ENCODE data around the gene KIN. TPM values are rescaled to one million over a fixed set of nuclear protein-coding genes. Genes with fewer than 3 reads are reported as not detected.

The KIN gene
- polyA plus RNA-seq, 1 of the 3 experiments (the other 2 are of a cell fraction), result 3.2 TPM

DNA sequence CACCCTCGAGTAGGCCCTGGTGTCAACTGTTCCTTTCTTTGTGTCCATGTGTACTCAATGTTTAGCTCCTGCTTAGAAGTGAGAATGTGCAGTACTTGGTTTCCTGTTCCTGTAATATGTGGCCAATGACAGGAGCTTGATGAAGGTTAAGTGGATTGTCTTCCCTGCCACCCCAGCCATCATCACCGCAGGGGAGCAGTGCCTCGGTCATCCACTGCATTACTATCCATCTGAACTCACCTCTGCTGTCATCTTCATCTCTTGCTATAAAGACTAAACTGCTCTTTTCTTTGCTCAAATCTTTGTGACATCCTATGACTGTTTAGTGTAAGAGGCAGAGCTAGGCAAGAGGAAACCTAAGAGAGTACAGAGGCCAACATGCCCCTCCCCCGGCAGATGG, 69.1 kb downstream of the KIN start:
- H3K27me3 ChIP-seq (ENCODE audit: insufficient read depth), result no peaks in the 10 kb centered on the region; the same call in 1 of the 2 replicates
- no peaks in the 10 kb centered on the region for H3K9me3 ChIP-seq
- H3K9ac ChIP-seq, result no peak overlapping the region
- no peak overlapping the region for H2AFZ ChIP-seq (ENCODE audit: low read depth)
- H3K36me3 ChIP-seq (replicated peaks in 1 of 2; ENCODE audit: control insufficient read depth in 1 of 2, insufficient read depth in 2 of 2, low read length in 1 of 2), result no peaks in the 10 kb centered on the region
- H3F3A ChIP-seq (replicated peaks; ENCODE audit: insufficient read depth), result no peaks in the 10 kb centered on the region
- no peak for DNase-seq
- CTCF ChIA-PET, result interaction anchor here (2.1 kb wide), 1 partner anchor 32 kb away, joined by 4 read pairs; no protein-coding TSS in a partner anchor
- WGBS (ENCODE audit: low lambda C conversion rate), result 62% methylated on average over 4 of the region's 4 CpGs
- no peak overlapping the region for H3K27ac ChIP-seq (ENCODE audit: low read depth in 2 of 2, low read length in 1 of 2)
- H3K9me2 ChIP-seq, result no peaks in the 10 kb centered on the region
- H4K20me1 ChIP-seq (ENCODE audit: insufficient read depth), result no peaks in the 10 kb centered on the region
- POLR2A ChIA-PET, result no interaction called here
- no peaks in the 10 kb centered on the region for H3K79me2 ChIP-seq (ENCODE audit: insufficient read depth)
- TF ChIP-seq RFX5 (IDR thresholded peaks at IDR 0.05; ENCODE audit: low read length) (no peak), RCOR1 (IDR thresholded peaks at IDR 0.05; ENCODE audit: low read length) (no peak), PBX3 (IDR thresholded peaks at IDR 0.05) (no peak), YY1 (IDR thresholded peaks at IDR 0.05; ENCODE audit: low read depth) (no peak), NRF1 (IDR thresholded peaks at IDR 0.05; ENCODE audit: low read depth, low read length) (no peak), GABPA (IDR thresholded peaks at IDR 0.05; ENCODE audit: low read depth) (no peak), SIN3A (IDR thresholded peaks at IDR 0.05; ENCODE audit: borderline replicate concordance, low read depth, low read length) (no peak), FOXM1 (IDR thresholded peaks at IDR 0.05; ENCODE audit: low read depth) (no peak), RXRA (IDR thresholded peaks at IDR 0.05; ENCODE audit: borderline replicate concordance, low read depth) (no peak), TAF1 (IDR thresholded peaks at IDR 0.05; ENCODE audit: borderline replicate concordance, low read depth, low read length) (no peak)
- TF ChIP-seq, protein P1, sequence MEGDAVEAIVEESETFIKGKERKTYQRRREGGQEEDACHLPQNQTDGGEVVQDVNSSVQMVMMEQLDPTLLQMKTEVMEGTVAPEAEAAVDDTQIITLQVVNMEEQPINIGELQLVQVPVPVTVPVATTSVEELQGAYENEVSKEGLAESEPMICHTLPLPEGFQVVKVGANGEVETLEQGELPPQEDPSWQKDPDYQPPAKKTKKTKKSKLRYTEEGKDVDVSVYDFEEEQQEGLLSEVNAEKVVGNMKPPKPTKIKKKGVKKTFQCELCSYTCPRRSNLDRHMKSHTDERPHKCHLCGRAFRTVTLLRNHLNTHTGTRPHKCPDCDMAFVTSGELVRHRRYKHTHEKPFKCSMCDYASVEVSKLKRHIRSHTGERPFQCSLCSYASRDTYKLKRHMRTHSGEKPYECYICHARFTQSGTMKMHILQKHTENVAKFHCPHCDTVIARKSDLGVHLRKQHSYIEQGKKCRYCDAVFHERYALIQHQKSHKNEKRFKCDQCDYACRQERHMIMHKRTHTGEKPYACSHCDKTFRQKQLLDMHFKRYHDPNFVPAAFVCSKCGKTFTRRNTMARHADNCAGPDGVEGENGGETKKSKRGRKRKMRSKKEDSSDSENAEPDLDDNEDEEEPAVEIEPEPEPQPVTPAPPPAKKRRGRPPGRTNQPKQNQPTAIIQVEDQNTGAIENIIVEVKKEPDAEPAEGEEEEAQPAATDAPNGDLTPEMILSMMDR (IDR thresholded peaks at IDR 0.05), result no peak
- TF ChIP-seq, protein P2, sequence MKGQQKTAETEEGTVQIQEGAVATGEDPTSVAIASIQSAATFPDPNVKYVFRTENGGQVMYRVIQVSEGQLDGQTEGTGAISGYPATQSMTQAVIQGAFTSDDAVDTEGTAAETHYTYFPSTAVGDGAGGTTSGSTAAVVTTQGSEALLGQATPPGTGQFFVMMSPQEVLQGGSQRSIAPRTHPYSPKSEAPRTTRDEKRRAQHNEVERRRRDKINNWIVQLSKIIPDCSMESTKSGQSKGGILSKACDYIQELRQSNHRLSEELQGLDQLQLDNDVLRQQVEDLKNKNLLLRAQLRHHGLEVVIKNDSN (IDR thresholded peaks at IDR 0.05; ENCODE audit: borderline replicate concordance, low read depth), result no peak
- H3K4me1 ChIP-seq (ENCODE audit: control insufficient read depth in 1 of 2, insufficient read depth in 2 of 2, low read depth in 1 of 2, low read length in 1 of 2), result no peaks in the 10 kb centered on the region
- H3K4me2 ChIP-seq, result no peak overlapping the region
- H3K4me3 ChIP-seq (ENCODE audit: low read depth in 2 of 2, low read length in 1 of 2), result no peak overlapping the region

DNA sequence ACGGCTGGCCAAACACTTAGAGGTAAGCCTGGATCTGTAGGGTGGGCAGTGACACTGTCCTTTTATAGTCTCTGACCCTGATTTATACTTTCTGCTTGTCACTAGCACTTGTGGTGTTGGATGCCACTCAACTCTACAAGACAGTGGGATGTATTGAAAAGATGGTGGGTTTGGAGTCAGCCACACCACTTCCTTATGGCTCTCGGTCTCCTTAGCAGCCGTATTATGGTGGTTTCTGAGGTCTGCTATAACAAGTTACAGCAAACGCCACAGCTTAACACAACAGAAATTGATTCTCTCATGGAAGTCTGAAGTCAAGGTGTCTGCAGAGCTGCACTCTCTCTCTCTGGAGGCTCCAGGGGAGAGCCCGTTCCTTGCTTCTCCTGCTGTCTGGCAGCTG, 70.0 kb downstream of the KIN start:
- WGBS (ENCODE audit: low lambda C conversion rate), result 50% methylated on average over 5 of the region's 5 CpGs
- Histone ChIP-seq H3K4me2 (no peak overlapping the region), H3K79me2 (ENCODE audit: insufficient read depth) (no peaks in the 10 kb centered on the region), H3F3A (replicated peaks; ENCODE audit: insufficient read depth) (no peaks in the 10 kb centered on the region), H3K9me3 (no peaks in the 10 kb centered on the region), H3K27me3 (ENCODE audit: insufficient read depth) (no peaks in the 10 kb centered on the region; the same call in 1 of the 2 replicates), H3K27ac (ENCODE audit: low read depth in 2 of 2, low read length in 1 of 2) (no peak overlapping the region), H3K36me3 (replicated peaks in 1 of 2; ENCODE audit: control insufficient read depth in 1 of 2, insufficient read depth in 2 of 2, low read length in 1 of 2) (no peaks in the 10 kb centered on the region), H3K9ac (no peak overlapping the region), H4K20me1 (ENCODE audit: insufficient read depth) (no peaks in the 10 kb centered on the region), H3K9me2 (no peaks in the 10 kb centered on the region), H3K4me1 (ENCODE audit: control insufficient read depth in 1 of 2, insufficient read depth in 2 of 2, low read depth in 1 of 2, low read length in 1 of 2) (no peaks in the 10 kb centered on the region), H2AFZ (ENCODE audit: low read depth) (no peak overlapping the region), H3K4me3 (ENCODE audit: low read depth in 2 of 2, low read length in 1 of 2) (no peak overlapping the region)
- POLR2A ChIA-PET, result no interaction called here
- DNase-seq, result no peak
- CTCF ChIA-PET, result no interaction called here
- TF ChIP-seq, protein P3, sequence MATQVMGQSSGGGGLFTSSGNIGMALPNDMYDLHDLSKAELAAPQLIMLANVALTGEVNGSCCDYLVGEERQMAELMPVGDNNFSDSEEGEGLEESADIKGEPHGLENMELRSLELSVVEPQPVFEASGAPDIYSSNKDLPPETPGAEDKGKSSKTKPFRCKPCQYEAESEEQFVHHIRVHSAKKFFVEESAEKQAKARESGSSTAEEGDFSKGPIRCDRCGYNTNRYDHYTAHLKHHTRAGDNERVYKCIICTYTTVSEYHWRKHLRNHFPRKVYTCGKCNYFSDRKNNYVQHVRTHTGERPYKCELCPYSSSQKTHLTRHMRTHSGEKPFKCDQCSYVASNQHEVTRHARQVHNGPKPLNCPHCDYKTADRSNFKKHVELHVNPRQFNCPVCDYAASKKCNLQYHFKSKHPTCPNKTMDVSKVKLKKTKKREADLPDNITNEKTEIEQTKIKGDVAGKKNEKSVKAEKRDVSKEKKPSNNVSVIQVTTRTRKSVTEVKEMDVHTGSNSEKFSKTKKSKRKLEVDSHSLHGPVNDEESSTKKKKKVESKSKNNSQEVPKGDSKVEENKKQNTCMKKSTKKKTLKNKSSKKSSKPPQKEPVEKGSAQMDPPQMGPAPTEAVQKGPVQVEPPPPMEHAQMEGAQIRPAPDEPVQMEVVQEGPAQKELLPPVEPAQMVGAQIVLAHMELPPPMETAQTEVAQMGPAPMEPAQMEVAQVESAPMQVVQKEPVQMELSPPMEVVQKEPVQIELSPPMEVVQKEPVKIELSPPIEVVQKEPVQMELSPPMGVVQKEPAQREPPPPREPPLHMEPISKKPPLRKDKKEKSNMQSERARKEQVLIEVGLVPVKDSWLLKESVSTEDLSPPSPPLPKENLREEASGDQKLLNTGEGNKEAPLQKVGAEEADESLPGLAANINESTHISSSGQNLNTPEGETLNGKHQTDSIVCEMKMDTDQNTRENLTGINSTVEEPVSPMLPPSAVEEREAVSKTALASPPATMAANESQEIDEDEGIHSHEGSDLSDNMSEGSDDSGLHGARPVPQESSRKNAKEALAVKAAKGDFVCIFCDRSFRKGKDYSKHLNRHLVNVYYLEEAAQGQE (IDR thresholded peaks at IDR 0.05; ENCODE audit: low read depth, low read length), result no peak
- TF ChIP-seq CHD2 (IDR thresholded peaks at IDR 0.05; ENCODE audit: low read length, partially characterized antibody) (no peak), MXI1 (IDR thresholded peaks at IDR 0.05; ENCODE audit: low read depth, low read length) (no peak), RCOR1 (IDR thresholded peaks at IDR 0.05; ENCODE audit: low read length) (no peak), FOSL2 (IDR thresholded peaks at IDR 0.05; ENCODE audit: borderline replicate concordance, low read depth) (no peak), RAD21 (IDR thresholded peaks at IDR 0.05; ENCODE audit: low read length) (no peak), GATA2 (CRISPR knock-in tag; IDR thresholded peaks at IDR 0.05) (no peak), JUND (IDR thresholded peaks at IDR 0.05) (no peak), SIN3A (IDR thresholded peaks at IDR 0.05; ENCODE audit: borderline replicate concordance, low read depth, low read length) (no peak)
- TF ChIP-seq, protein P4, sequence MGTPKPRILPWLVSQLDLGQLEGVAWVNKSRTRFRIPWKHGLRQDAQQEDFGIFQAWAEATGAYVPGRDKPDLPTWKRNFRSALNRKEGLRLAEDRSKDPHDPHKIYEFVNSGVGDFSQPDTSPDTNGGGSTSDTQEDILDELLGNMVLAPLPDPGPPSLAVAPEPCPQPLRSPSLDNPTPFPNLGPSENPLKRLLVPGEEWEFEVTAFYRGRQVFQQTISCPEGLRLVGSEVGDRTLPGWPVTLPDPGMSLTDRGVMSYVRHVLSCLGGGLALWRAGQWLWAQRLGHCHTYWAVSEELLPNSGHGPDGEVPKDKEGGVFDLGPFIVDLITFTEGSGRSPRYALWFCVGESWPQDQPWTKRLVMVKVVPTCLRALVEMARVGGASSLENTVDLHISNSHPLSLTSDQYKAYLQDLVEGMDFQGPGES (IDR thresholded peaks at IDR 0.05; ENCODE audit: low read depth, low read length), result no peak

All from SK-N-SH (cell line).